ENCODE measurements around the gene MAB21L4. TPM values are rescaled to one million over a fixed set of nuclear protein-coding genes. Genes with fewer than 3 reads are reported as not detected.

Gene MAB21L4
- total RNA-seq, 1 donor from 2014 or later: not detected

DNA sequence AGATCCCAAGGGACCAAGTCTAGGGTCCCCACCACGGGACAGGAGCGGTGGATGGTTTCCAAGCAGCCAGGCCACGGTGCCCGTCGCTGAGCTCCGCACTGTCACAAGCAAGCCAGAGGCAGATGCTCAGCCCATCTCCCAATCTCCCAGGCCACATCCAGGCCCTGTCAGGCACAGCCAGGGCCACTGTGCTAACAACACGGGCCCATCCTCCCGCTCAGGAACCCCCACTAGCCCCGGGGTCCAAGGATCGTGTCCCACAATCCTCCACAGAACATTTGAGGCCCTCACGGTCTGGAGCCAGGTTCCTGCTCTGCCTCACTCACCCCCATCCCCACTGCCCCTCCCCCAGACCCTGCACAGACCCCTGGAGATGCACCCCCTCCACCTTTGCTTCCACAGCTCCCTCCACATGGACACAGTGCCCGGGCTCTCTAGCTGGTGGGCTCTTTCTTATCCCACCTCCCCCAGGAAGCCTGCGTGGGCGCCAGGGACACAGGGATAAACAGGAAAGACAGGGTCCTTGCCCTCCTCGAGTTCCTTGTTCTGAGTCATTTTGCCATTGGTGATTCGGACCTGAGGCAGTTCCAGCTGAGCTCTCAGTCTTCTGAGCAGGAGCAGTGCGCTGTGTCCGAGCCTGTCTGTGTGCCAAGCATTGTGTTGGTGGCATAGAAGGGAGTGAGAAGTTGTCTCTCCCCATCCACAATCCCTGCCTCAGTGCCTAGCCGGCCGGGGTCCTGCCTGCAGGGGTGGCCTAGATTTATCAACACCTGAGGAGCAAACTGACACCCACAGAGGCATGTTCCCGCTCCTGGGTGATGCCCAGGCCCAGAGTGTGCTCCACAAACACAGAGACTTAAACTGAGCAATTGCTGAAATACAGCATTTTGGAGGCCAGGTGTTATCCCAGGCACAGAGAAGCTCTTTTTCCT lies 17.2 kb upstream of the MAB21L4 start:
- intact Hi-C loops (cut with micrococcal nuclease): no loop called here
- no peak overlapping the region for H3K27ac Mint-ChIP-seq
- peaks cover 7% of the 10 kb centered on the region for H3K27me3 Mint-ChIP-seq (ENCODE audit: low read depth)

DNA sequence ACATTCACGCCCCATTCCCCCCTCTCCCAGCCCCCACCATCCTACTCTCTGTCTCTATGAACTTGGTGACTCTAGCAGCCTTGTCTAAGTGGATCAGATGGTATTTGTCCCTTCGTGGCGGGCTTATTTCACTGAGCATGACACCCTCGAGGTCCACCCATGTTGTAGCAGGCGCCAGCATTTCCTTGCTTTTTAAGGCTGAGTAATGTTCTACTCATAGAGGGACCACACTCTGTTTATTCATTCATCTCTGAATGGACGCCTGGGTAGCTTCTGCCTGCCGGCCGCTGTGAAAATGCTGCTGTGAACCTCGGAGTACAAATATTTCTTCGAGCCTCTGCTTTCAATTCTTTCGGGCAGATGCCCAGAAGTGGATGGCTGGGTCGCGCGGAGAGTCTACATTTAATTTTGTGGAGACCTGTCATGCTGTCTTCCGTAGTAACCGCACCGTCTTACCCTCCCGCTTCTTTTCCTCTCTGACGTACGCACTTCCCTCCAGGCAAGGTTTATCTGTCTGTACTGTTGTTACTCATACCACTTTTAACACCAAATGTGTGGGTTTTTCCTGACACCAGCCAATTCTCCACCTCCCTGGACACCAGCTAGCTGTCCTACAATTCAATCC lies 15.8 kb upstream of the MAB21L4 start:
- DNase-seq (ENCODE audit: low spot score): no peak
- no peaks in the 10 kb centered on the region for H3K9me3 Mint-ChIP-seq
- no peaks in the 10 kb centered on the region for H3K36me3 Mint-ChIP-seq (ENCODE audit: low read depth)
- no peak overlapping the region for H3K27ac Mint-ChIP-seq
- no peak overlapping the region for H3K4me3 Mint-ChIP-seq (ENCODE audit: low read depth)
- intact Hi-C loops (cut with micrococcal nuclease): no loop called here
- H3K27me3 Mint-ChIP-seq (ENCODE audit: low read depth): peaks cover 5% of the 10 kb centered on the region
- H3K4me1 Mint-ChIP-seq (ENCODE audit: low read depth): no peaks in the 10 kb centered on the region

More for the DNA sequence above, 17.2 kb upstream of the MAB21L4 start:
- no peaks in the 10 kb centered on the region for H3K4me1 Mint-ChIP-seq (ENCODE audit: low read depth)
- no peak for DNase-seq (ENCODE audit: low spot score)
- H3K36me3 Mint-ChIP-seq (ENCODE audit: low read depth): no peaks in the 10 kb centered on the region
- no peaks in the 10 kb centered on the region for H3K9me3 Mint-ChIP-seq
- H3K4me3 Mint-ChIP-seq (ENCODE audit: low read depth): no peak overlapping the region

DNA sequence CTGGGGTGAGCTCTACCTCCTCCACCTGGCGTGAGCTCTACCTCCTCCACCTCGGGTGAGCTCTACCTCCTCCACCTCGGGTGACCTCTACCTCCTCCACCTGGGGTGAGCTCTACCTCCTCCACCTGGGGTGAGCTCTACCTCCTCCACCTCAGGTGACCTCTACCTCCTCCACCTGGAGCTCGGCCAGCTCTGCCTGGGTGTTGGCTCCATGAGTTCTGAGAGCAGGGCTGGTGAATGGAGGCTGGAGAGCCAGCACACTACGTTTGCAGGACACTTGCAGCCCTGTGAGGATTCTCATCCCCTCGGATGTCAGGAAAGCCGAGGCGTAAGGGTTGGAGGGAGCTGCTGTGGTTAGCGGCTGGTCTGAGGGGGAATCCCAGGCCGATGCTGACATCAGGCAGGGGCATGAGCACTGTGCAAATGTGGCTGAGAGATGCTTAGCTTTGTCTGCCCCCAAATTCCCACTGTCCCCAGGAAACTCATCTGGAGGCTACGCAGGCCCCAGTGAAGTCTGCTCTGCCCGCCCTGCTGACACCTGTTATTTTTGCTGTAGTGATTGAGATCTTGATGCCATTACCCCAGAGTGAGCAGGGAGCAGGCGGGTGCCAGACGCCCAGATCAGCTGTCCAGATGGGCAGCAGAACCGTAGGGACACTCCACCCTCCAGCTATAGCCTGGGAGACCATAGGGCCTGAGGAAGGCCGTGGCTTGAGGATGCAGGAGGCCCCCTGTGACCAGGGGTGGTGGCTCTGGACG lies 13.4 kb upstream of the MAB21L4 start:
- DNase-seq (ENCODE audit: low spot score): no peak
- H3K27ac Mint-ChIP-seq: no peak overlapping the region
- no peaks in the 10 kb centered on the region for H3K36me3 Mint-ChIP-seq (ENCODE audit: low read depth)
- H3K9me3 Mint-ChIP-seq: no peaks in the 10 kb centered on the region
- no peaks in the 10 kb centered on the region for H3K27me3 Mint-ChIP-seq (ENCODE audit: low read depth)
- intact Hi-C loops (cut with micrococcal nuclease): no loop called here
- H3K4me3 Mint-ChIP-seq (ENCODE audit: low read depth): no peak overlapping the region
- H3K4me1 Mint-ChIP-seq (ENCODE audit: low read depth): no peaks in the 10 kb centered on the region

DNA sequence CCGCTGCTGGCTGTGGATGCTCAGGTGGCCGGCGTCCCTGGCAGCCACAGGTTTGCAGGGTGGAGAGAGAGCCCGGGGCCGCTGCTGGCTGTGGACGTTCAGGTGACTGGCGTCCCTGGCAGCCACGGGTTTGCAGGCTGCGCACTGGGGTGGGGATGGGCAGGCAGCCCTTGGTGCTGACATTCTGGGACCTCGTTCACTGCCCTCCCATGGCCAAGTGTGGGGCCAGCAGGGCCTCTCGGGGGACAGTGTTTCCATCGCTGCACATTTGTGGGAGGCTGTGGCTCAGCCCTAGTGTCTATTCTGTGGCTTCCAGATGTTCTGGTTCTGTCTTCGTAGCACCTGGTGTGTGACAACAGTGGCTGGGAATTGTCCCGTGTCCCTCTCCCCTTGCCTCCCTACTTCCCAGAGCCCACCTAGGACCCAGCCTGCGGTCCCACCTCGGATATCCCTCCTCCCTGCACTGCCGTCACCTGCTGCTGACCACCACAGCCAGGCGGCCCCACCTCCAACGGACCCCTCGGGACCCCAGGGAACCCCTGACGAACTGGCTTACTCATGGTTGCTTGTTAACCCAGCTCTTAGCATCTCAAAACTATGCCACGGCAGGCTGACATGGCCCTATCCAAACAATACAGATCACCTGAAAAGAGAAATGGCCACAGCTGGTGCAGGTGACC lies 11.1 kb upstream of the MAB21L4 start:
- H3K36me3 Mint-ChIP-seq (ENCODE audit: low read depth): no peaks in the 10 kb centered on the region
- no peaks in the 10 kb centered on the region for H3K4me1 Mint-ChIP-seq (ENCODE audit: low read depth)
- no peak overlapping the region for H3K27ac Mint-ChIP-seq
- no peak overlapping the region for H3K4me3 Mint-ChIP-seq (ENCODE audit: low read depth)
- H3K9me3 Mint-ChIP-seq: no peaks in the 10 kb centered on the region
- DNase-seq (ENCODE audit: low spot score): no peak
- intact Hi-C loops (cut with micrococcal nuclease): no loop called here
- H3K27me3 Mint-ChIP-seq (ENCODE audit: low read depth): no peaks in the 10 kb centered on the region

DNA sequence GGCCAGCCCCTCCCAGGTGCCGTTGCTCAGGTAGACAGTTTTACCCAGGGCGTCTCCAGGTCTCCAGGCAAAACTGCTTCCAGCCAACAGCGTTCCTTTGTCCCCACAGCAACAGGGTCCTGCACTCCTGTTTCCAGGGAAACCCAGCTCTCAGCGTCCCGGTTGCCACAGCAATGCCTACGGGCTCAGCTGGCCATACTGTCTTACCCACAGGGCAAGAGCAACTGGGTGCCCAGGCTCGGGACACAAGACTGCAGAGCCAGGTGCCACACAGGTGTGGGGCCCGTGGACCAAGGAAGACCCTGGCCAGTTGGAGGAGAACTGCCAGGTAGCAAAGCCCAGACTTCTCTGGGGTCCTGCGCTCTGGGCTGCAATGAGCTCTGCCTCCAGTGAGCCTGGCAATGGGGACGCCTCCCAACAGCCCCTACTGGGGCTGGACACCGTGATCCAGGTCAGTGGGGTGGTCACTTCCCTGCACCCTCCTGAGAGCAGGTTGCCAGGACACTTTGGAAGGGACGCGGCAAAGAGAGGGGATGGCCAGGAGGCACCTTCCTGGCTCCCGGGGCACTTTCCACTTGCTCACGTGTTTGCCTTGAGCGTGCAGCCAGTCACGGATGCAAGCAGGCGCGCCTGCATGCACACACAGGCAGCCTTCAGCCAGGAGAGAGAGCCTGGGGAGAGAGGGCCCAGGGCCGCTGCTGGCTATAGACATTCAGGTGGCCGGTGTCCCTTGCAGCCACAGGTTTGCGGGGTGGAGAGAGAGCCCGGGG lies 10.4 kb upstream of the MAB21L4 start, which contains the start of gene CROCC2:
Gene CROCC2 (plus strand): TSS at position 196 of the 770 bp plus-strand sequence. CDS start 178 bp downstream, at position 374.
- Mint-ChIP-seq H3K27me3 (ENCODE audit: low read depth) (no peaks in the 10 kb centered on the region), H3K9me3 (no peaks in the 10 kb centered on the region), H3K4me3 (ENCODE audit: low read depth) (no peak within 1 kb of the TSS), H3K27ac (no peak within 1 kb of the TSS), H3K36me3 (ENCODE audit: low read depth) (no peaks in the 10 kb centered on the region), H3K4me1 (ENCODE audit: low read depth) (no peaks in the 10 kb centered on the region)
- no peak for DNase-seq (ENCODE audit: low spot score)
- intact Hi-C loops (cut with micrococcal nuclease): no loop called here

- Mint-ChIP-seq H3K36me3 (ENCODE audit: low read depth) (no peaks in the 10 kb centered on the region), H3K4me3 (ENCODE audit: low read depth) (no peak overlapping the region), H3K4me1 (ENCODE audit: low read depth) (no peaks in the 10 kb centered on the region), H3K9me3 (no peaks in the 10 kb centered on the region), H3K27me3 (ENCODE audit: low read depth) (no peaks in the 10 kb centered on the region), H3K27ac (no peak overlapping the region)
- DNase-seq (ENCODE audit: low spot score): no peak
- intact Hi-C loops (cut with micrococcal nuclease): no loop called here
Measured at GRCh38 chr2:240905176-240905781, 9.3 kb upstream of the MAB21L4 start.

DNA sequence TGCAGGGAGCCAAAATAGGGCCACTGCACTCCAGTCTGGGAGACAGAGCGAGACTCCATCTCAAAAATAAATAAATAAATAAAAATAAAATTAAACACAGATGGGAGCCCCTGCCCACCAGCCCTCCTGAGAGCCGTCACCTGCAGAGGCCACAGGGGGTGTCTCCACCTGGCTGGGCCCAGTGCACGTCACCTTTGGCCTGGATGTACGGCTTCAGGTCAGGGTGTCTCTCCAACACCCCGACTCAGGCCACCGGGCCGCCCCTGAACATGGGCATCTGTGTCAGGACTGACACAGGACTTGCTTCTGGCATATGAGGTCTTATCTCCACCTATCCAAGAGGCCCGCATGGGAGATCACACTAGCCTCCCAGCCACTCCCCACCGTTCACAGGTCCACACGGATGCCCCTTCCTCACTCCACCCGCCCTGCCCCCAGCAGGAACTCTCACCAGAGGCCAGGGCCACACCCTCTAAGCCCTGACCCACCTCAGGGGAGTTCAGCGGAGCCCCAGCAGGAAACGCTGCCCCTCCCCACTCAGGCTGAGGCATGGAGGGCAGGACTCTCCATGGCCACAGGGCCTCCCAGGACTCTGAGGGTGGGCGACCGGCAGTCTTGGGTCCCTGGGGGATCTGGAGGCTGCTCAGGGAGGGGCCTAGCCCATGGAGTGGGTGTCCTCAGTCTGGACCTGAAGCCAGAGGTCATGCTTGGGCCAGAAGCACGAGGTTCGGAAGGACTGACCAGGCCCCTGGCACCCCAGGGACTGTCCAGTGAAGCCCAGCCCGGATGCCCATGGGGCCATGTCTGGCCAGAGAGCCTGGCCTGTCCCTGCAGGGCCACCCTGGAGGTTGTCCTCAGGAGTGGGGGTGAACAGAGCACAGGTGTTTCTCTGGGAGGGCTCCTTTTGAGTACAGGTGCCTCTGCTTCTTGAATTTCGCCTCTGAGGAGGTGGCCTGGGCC lies 8.5 kb upstream of the MAB21L4 start:
- intact Hi-C loops (cut with micrococcal nuclease): no loop called here
- no peak overlapping the region for H3K27ac Mint-ChIP-seq
- no peaks in the 10 kb centered on the region for H3K4me1 Mint-ChIP-seq (ENCODE audit: low read depth)

DNA sequence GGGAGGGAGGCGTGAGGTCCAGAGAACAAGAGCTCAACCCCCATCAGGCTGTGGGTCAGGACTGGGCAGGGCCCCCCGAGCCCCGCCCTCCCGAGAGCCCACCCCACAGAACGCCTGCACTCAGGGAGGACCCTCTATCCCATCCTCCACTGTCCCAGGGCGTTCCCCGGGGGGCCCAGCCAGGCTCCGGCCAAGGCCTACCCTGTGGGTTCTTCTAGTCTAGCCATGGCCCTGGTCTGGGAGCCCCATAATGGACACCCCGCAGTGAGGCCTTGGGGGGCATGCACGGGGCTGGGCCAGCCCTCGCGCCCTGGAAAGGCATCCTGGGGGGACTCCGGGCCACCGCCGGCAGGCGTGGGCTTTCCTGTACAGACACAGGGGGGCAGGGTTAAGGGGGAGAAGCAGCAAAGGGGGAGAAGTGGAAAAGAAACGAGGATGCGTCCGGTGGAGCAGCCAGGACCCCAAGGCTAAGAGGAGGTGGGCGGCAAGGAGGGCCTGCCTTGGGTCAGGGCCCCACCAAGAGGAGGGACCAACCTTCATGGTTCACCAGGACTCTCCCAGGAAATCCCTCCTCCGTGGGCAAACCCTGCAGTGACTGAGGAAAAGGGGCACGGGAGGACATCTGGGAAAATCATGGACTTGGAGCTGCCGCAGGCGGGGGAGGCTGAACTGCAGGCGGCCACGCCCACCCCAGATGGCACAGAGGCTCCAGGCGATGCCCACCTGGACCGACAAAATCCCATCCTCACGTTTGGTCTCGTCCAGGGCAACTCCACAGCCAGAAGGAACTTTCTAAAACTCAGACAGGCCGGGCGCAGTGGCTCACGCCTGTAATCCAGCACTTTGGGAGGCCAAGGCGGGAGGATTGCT lies 7.5 kb upstream of the MAB21L4 start:
- H3K27me3 Mint-ChIP-seq (ENCODE audit: low read depth): no peaks in the 10 kb centered on the region
- no peaks in the 10 kb centered on the region for H3K9me3 Mint-ChIP-seq
- DNase-seq (ENCODE audit: low spot score): no peak
- H3K27ac Mint-ChIP-seq: no peak overlapping the region
- no peaks in the 10 kb centered on the region for H3K4me1 Mint-ChIP-seq (ENCODE audit: low read depth)
- H3K4me3 Mint-ChIP-seq (ENCODE audit: low read depth): no peak overlapping the region
- intact Hi-C loops (cut with micrococcal nuclease): no loop called here
- no peaks in the 10 kb centered on the region for H3K36me3 Mint-ChIP-seq (ENCODE audit: low read depth)

More for the DNA sequence above, 8.5 kb upstream of the MAB21L4 start:
- no peaks in the 10 kb centered on the region for H3K9me3 Mint-ChIP-seq
- no peak for DNase-seq (ENCODE audit: low spot score)
- H3K27me3 Mint-ChIP-seq (ENCODE audit: low read depth): no peaks in the 10 kb centered on the region
- H3K4me3 Mint-ChIP-seq (ENCODE audit: low read depth): no peak overlapping the region
- no peaks in the 10 kb centered on the region for H3K36me3 Mint-ChIP-seq (ENCODE audit: low read depth)

DNA sequence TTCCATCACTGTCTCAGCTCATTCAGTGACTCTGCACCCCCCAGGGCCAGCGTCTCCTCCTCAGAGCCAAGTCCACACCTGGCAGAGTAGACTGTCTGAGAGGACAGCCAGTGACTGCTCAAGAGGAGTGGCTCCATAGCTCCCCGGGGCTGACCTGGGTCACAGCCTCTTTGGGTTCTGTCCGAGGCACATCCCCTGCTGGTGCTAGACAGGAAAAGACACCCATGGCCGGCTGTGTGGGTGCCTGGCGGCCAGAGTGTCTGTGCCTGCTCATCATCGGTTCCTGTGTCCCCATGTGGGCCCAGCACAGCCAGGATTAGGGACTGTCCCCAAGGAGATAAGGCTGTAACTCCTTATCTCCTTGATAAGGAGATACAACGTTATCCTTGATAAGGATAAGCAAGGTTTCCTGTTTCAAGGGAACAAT lies 6.7 kb upstream of the MAB21L4 start:
- H3K4me3 Mint-ChIP-seq (ENCODE audit: low read depth): no peak overlapping the region
- H3K36me3 Mint-ChIP-seq (ENCODE audit: low read depth): no peaks in the 10 kb centered on the region
- no peak for DNase-seq (ENCODE audit: low spot score)
- no peaks in the 10 kb centered on the region for H3K4me1 Mint-ChIP-seq (ENCODE audit: low read depth)
- H3K27ac Mint-ChIP-seq: no peak overlapping the region
- no peaks in the 10 kb centered on the region for H3K27me3 Mint-ChIP-seq (ENCODE audit: low read depth)
- no peaks in the 10 kb centered on the region for H3K9me3 Mint-ChIP-seq
- intact Hi-C loops (cut with micrococcal nuclease): no loop called here

DNA sequence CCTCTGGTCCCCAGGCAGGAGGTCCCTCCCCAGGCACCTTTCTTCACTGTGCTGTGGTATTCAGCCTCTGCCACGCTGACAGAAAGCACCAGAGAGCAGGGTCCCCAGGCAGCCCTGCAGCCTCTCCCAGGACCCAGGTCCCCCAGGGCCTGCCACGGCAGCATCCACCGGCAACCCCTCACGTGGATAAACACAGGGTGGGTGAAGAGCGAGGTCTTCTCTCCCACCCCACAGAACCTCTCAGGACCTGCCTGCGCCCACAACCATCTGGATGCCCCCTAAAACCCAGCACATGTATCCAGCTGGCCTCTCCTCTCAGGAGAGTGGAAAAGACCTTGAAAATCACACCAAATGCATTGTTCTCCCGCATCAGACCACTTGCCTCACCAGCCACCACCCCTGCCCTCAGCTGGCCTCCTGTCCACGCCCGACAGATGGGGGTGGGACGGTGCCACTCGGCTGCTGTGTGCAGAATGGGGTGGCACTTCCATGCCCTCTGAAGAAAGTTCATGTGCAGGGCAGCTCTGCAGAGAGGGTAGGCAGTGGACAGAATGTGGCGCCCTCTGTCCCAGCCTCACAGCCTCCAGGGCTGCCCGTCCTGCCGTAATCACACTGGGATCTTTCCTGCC lies 6.1 kb upstream of the MAB21L4 start:
- DNase-seq (ENCODE audit: low spot score): no peak
- no peaks in the 10 kb centered on the region for H3K4me1 Mint-ChIP-seq (ENCODE audit: low read depth)
- H3K27me3 Mint-ChIP-seq (ENCODE audit: low read depth): no peaks in the 10 kb centered on the region
- intact Hi-C loops (cut with micrococcal nuclease): no loop called here
- no peaks in the 10 kb centered on the region for H3K9me3 Mint-ChIP-seq
- H3K36me3 Mint-ChIP-seq (ENCODE audit: low read depth): no peaks in the 10 kb centered on the region
- H3K4me3 Mint-ChIP-seq (ENCODE audit: low read depth): no peak overlapping the region
- H3K27ac Mint-ChIP-seq: no peak overlapping the region

All from activated T-helper 2 cell treated with anti-CD3 and anti-CD28 coated beads, Interferon-gamma antibody, Interleukin-2, Interleukin-4, amounts not matched to agents 10 μg/mL and 5 μg/mL and 100 μg/mL, durations not matched to agents 14 hours and 24 hours and 36 hours (primary cell).